ENCODE measurements around the gene KCNJ15.

DNA sequence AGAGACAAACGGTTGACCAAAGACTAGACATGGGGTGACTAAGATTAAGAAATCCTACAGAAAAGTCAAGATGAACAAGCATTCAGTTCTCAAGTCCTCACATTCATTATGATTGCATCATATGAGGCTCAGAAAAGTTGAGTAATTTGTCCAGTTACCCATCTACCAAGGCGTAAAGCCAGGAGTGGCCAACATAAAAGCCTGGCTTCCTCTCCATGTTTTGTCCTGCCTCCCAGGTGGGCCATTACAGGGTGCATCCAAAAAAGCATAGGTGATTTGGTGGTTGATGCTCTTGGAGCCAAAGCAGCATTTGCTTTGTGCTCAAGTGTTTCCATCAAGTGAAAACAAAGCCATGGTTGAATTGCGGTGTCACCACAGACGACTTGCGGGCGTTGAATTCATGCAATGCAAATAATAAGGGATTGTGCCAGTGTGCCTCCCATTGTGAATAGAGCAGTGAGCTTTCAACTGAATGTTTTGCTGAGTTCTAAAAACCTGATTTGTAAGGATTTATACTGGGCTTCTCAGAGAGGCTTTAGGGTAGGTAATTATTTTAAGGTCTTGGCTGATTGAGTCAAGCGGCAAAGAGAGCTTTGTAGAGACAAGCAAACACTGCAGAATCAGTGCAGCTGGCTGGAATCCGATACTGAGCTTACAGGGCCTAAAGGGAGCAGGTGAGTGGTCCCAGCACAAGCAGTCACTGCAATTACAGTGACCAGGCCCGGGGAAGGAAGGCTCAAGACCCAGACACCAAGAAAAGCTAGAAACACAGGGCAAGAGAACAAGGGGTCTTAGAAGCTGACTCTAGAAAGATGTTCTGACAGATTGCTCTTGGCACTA is 54.1 kb downstream of the KCNJ15 start:
- no peak for TF ChIP-seq EZH2 (IDR thresholded peaks at IDR 0.05; ENCODE audit: insufficient read depth, poor library complexity, severe bottlenecking)
- no peak for TF ChIP-seq EZH2phosphoT487 (IDR thresholded peaks at IDR 0.05; ENCODE audit: insufficient read depth, low read depth)
